Thyroid gland (tissue), 4 donors: ENCODE results near the gene KLF7. TPM values are rescaled to one million over a fixed set of nuclear protein-coding genes. Genes with fewer than 3 reads are reported as not detected.

Experiments
- DNase-seq, 2 donors: peaks; one replicate each; pipeline ENCODE4 v3.0.0-alpha.2; 2019
- H3K27ac ChIP-seq, 3 donors: fragments of 200-600 bp; sonication (generic); 1 replicate in 2 of 3; 2 replicates in 1 of 3; pipeline ENCODE4 v1.5.1; 2016 to 2019; ENCODE audit warnings: mild to moderate bottlenecking in 1 of 3, moderate library complexity in 1 of 3
- H3K27me3 ChIP-seq: fragments of 200-600 bp; sonication (generic); one replicate; pipeline ENCODE4 v1.5.1; 2019
- H3K36me3 ChIP-seq, 2 donors: fragments of 200-600 bp; sonication (generic); one replicate each; pipeline ENCODE4 v1.5.1; 2016 to 2019
- H3K4me1 ChIP-seq, 2 donors: fragments of 200-600 bp; sonication (generic); one replicate each; pipeline ENCODE4 v1.5.1; 2017 to 2019
- H3K4me3 ChIP-seq, 3 donors: fragments of 200-600 bp; sonication (generic); replicated peaks in 1 of 3; 1 replicate in 2 of 3; 2 replicates in 1 of 3; pipeline ENCODE4 v1.5.1; 2016; ENCODE audit warnings: mild to moderate bottlenecking in 1 of 3
- H3K9me3 ChIP-seq: fragments of 200-600 bp; sonication (generic); one replicate; pipeline ENCODE4 v1.5.1; 2017
- CTCF ChIP-seq, 6 experiments: fragments of 200-600 bp in 3 of 6; fragments of 450-650 bp in 3 of 6; sonication (generic) in 3 of 6; IDR thresholded peaks; one replicate each; pipeline ENCODE4 v1.5.1; 2016 to 2019; ENCODE audit warnings: antibody characterized with exemption in 6 of 6, mild to moderate bottlenecking in 2 of 6, inconsistent platforms in 1 of 6, moderate library complexity in 1 of 6
- POLR2A ChIP-seq, 2 donors: fragments of 450-650 bp; IDR thresholded peaks; one replicate each; pipeline ENCODE4 v1.6.1; 2017; ENCODE audit warnings: antibody characterized with exemption in 2 of 2, mild to moderate bottlenecking in 2 of 2, moderate library complexity in 1 of 2
- WGBS, 2 donors: methylation state at CpG; one replicate each; pipeline ENCODE4 v1.1.5; 2017; 5-methylcytosine and 5-hydroxymethylcytosine counted together
- intact Hi-C: fragments of 100-400 bp; cut with DNase I; formaldehyde crosslinking; loops from one replicate; pipeline ENCODE4 v1.15.1; 2023
- total RNA-seq, 4 donors: library from RNA; depleted of rRNA; stranded (reverse); fragments of >200 nt; gene quantifications; one replicate each; pipeline ENCODE4 v1.2.3, GENCODE V29; 2016

Gene KLF7
- total RNA-seq, 4 donors from 2014 or later, result 19.4 to 29.5 (median 25.6) TPM

DNA sequence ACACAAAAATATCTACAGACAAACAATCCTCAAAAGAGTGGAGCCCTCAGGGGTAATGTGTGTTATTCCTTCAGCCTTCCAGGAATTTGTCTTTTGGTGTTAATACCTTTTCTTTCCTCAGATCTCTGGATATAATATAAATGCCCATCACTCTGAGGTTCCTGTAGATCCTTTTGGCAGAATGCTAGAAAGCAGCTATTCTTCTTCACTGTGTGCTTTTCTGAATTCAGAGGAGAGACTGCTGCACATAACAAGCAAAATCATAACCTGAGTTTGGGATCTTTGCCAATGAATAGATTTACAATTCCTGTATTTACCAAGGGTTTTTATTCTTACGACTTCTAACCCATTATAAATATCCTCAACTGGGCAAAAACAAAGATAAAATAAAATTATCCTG, 57.3 kb downstream of the KLF7 start:
- H3K36me3 ChIP-seq, result peaks cover 0 to 6% of the 10 kb centered on the region in 2 donors
- H3K27ac ChIP-seq, result no peak overlapping the region
- TF ChIP-seq POLR2A (IDR thresholded peaks at IDR 0.05) (no peak), CTCF (IDR thresholded peaks at IDR 0.05) (no peak)

DNA sequence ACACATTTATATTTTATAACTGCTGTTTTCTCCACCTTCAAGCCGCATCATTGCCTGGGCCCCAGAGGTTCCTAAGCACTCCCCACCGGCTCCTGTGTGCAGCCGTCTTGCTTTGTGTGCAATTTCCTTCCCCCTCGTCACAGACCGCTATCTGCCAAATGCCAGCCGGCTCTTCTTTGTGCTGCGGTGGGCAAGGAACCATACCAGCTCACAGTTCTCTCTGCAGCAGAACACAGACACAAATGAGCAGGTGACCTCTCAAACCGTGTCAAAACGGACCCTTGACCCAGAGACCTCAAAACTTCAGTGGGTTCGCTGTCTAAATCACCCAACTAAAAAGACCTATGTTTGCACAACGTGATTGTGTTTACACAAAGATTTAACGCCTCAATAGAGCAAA, 58.2 kb downstream of the KLF7 start:
- H3K27ac ChIP-seq, result no peak overlapping the region
- H3K36me3 ChIP-seq, result peaks cover 0 to 6% of the 10 kb centered on the region in 2 donors
- TF ChIP-seq CTCF (IDR thresholded peaks at IDR 0.05), result no peak
- TF ChIP-seq POLR2A (IDR thresholded peaks at IDR 0.05), result no peak
- no peak for DNase-seq
- H3K9me3 ChIP-seq, result no peaks in the 10 kb centered on the region
- no peak overlapping the region for H3K4me3 ChIP-seq
- 63 to 72% methylated on average over 12 of the region's 12 CpGs for WGBS, 2 donors
- no peaks in the 10 kb centered on the region for H3K4me1 ChIP-seq
- intact Hi-C loops, result no loop called here
- no peaks in the 10 kb centered on the region for H3K27me3 ChIP-seq

More for the DNA sequence above, 57.3 kb downstream of the KLF7 start:
- Histone ChIP-seq H3K4me3 (no peak overlapping the region), H3K4me1 (no peaks in the 10 kb centered on the region), H3K9me3 (no peaks in the 10 kb centered on the region), H3K27me3 (no peaks in the 10 kb centered on the region)
- intact Hi-C loops, result no loop called here
- 87 to 90% methylated on average over 1 of the region's 1 CpG for WGBS, 2 donors
- DNase-seq, result no peak

DNA sequence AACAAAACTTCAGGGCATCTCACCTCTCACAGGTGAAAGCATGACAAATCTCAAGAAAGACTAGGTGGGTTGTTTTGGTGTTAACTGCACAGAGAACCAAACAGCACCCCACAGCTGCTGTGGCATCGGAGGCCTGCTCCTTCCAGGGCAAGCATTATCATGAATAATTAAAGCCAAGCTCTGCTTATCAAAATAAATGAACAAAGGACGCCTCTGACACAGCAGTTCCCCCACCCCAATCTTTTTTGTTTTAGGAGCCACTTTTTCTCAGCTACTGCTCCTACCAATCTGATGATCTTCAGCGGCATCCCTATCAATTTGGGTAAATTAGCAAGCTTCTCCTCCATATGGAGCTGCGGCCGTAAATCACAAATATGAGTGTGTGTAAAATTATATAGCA, 58.6 kb downstream of the KLF7 start:
- Histone ChIP-seq H3K27ac (no peak overlapping the region), H3K36me3 (peaks cover 0 to 6% of the 10 kb centered on the region in 2 donors), H3K4me1 (no peaks in the 10 kb centered on the region), H3K27me3 (no peaks in the 10 kb centered on the region), H3K9me3 (no peaks in the 10 kb centered on the region), H3K4me3 (no peak overlapping the region)
- DNase-seq, result no peak
- no peak for TF ChIP-seq POLR2A (IDR thresholded peaks at IDR 0.05)
- TF ChIP-seq CTCF (IDR thresholded peaks at IDR 0.05), result no peak
- WGBS, 2 donors, result 89 to 94% methylated on average over 5 of the region's 5 CpGs
- intact Hi-C loops, result no loop called here

DNA sequence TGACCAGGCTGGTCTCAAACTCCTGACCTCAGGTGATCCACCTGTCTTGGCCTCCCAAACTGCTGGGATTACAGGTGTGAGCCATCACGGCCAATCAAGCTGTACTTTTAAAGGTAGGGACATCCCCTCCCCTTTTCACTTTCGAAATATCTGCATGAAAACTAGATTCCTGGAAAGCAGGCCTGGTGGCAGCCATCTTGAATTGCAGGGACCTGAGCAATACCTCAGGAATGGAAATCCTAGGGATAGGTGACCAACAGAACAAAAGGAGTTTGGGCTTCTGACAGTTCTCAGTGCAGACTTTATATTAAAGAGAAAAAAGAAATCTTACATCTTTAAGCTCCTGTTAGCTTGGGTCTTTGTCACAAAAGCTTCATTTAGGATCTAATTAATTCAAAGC, 62.6 kb downstream of the KLF7 start:
- TF ChIP-seq POLR2A (IDR thresholded peaks at IDR 0.05) (no peak), CTCF (IDR thresholded peaks at IDR 0.05) (no peak)

DNA sequence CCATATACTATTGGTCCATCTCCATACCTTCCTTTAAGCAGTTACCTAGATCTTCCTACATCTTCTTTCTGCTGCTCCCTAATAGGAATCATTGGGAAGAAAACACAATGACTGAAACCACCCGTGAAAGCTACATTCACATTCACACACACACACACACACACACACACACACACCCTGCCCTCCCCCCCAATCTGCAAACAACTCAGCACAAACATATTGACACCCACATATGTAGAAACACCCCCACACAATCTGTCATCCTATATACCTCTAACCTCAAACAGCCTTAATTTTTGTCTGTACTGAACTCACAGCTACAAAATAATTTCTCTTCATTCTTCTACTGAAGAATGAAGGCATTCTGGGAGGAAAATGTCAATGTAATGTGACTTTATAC, 63.8 kb downstream of the KLF7 start:
- Histone ChIP-seq H3K36me3 (peaks cover 0 to 6% of the 10 kb centered on the region in 2 donors), H3K4me1 (no peaks in the 10 kb centered on the region), H3K27ac (no peak overlapping the region), H3K9me3 (no peaks in the 10 kb centered on the region), H3K27me3 (no peaks in the 10 kb centered on the region), H3K4me3 (no peak overlapping the region)
- 79 to 93% methylated on average over 1 of the region's 1 CpG for WGBS, 2 donors
- TF ChIP-seq POLR2A (IDR thresholded peaks at IDR 0.05) (no peak), CTCF (IDR thresholded peaks at IDR 0.05) (no peak)
- intact Hi-C loops, result no loop called here
- no peak for DNase-seq

More for the DNA sequence above, 62.6 kb downstream of the KLF7 start:
- H3K27ac ChIP-seq, result no peak overlapping the region
- H3K9me3 ChIP-seq, result no peaks in the 10 kb centered on the region
- intact Hi-C loops, result no loop called here
- WGBS, 2 donors, result 96 to 100% methylated on average over 2 of the region's 2 CpGs
- no peaks in the 10 kb centered on the region for H3K4me1 ChIP-seq
- H3K36me3 ChIP-seq, result peaks cover 0 to 6% of the 10 kb centered on the region in 2 donors
- H3K27me3 ChIP-seq, result no peaks in the 10 kb centered on the region
- no peak for DNase-seq
- no peak overlapping the region for H3K4me3 ChIP-seq
